HL-60/S4 (cell line): ENCODE results near the gene ZBTB45.

Experiments used
- in situ Hi-C: fragments of 300-500 bp; cut with MboI; formaldehyde crosslinking; loops from 2 replicates; pipeline ENCODE4 v1.14.3; 2022; ENCODE audit warnings: low sequenced_read_pairs

Gene ZBTB45

GRCh38 chr19:58555369-58555885 lies 35.8 kb upstream of the ZBTB45 start:
- in situ Hi-C loops, result no loop called here

DNA sequence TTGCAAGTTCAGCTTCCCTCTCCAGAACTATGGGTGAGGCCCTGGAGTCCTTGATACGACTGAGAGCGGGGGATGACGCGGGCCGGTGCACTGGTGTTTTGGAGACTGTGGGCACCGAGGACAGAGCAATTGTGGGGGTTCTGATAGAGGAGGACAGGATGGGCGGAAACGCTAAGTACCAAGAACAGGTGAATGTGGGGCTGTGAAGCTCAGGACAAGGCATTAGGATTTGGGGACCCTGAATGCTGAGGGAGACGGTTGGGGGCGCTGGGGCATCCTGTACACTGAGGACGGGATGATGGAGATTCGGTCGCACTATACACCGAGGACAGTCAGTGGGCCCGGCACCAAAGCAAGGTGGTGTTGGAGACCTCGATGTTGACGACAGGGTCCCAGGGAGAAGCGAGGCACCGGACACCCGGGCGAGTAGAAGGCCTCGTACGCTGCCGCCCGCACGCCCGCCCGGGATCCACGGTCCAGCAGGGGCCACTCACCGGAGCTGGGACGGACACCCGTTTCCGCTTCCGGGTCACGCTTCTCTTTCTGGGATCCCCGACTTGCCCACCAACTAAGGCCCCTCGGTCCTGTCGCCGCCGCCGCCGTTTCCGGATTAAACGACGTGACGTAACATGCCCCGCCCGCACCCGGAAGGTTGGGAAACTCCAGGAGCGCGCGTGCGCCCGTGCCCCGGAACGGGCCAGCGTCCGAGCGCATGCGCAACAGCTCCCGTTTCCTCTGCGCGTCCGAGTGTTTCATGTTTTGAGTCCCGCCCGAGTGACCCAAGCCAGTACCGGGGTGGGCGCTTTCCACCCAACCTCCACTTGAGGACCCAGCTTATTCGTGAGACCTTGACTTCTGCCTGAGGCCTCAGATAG lies 35.1 kb upstream of the ZBTB45 start, which contains the start of gene CHMP2A:
TSS of gene CHMP2A (minus strand) at position 612 of the 875 bp plus-strand sequence. CDS start 893 bp downstream, outside the sequence.
- in situ Hi-C loops, result no loop called here

GRCh38 chr19:58553799-58554493 lies 34.3 kb upstream of the ZBTB45 start:
- in situ Hi-C loops, result no loop called here

- in situ Hi-C loops, result no loop called here
Observed at GRCh38 chr19:58552655-58553054, 33.0 kb upstream of the ZBTB45 start.

DNA sequence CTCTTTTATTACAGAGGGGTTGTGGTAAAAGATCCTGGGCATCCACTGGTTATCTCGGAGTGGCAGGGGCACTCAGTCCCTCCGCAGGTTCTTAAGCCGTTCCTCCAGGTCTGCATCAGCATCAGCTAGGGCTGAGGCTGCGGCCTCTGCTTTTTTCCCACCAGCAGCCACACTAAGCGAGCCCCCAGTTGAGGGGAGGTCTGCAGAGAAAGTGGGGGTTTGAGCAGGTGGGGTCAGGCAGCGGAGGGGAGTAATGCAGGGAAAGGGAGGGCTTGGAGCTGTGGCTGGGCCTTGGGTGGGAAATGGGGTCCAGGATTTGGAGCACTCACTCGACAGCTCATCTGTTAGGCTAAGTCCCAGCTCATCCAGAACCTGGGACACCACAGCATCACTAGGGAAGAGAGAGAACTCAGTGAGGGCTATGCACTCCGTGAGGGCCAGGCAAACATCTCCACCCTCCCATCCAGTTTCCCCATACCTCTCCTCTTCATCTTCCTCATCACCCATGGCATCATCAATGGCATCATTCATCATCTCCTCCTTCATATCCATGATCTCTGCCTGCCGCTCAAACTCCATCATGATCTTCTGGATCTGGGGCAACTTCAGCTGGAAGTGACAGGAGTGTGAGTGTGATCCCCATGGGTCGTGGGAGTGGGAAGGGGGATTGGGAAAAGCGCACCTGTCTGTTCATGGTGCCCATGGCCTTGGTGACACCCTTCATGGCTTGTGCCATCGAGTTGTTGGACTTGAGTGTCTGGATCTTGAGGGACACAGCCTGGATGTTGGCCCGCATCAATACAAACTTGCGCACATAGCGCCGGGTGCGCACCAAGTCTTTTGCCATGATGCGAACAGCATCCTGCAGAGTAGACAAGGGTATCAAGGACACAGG lies 32.2 kb upstream of the ZBTB45 start:
- in situ Hi-C loops, result no loop called here

DNA sequence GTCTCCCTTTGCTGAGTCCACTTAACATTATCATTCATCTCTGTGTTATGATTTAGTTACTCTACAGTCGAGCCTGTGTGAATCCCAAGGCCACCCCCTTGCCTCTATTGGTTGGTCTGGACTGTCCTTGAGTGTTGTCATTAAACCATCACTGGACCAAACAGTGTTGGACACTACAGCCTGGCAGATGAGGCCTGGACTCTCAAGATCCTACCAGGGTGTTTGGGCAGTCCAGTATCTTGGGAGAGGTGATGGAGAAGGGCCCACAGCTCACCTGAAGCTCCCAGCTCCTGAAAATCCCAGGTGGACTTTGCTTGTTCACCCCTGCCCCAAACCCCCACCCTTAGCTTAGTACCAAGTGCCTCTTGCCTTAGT lies 31.5 kb upstream of the ZBTB45 start:
- in situ Hi-C loops, result no loop called here

- in situ Hi-C loops, result no loop called here
Observed at GRCh38 chr19:58550362-58551122, 30.9 kb upstream of the ZBTB45 start.

DNA sequence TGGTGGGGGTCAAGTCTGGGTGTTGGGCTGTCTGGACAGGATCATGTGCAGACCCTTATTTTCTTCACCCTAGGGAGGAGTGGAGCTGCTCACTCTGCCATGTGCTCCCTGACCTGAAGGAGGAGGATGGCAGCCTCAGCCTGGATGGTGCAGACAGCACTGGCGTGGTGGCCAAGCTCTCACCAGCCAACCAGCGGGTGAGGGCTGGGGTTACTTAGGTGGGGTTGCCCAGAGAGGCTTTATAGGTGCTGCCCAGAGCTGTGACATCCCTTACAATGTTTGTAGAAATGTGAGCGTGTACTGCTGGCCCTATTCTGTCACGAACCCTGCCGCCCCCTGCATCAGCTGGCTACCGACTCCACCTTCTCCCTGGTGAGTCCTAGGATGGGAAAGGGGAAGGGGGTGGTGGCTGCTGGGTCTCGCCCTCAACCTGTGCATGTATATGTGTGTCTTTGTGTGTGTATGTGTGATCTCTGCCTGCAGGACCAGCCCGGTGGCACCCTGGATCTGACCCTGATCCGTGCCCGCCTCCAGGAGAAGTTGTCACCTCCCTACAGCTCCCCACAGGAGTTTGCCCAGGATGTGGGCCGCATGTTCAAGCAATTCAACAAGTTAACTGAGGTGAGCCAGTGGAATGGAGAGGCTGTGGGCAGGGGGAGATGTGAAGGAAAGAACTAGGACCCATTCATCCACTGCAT lies 30.2 kb upstream of the ZBTB45 start:
- in situ Hi-C loops, result no loop called here

DNA sequence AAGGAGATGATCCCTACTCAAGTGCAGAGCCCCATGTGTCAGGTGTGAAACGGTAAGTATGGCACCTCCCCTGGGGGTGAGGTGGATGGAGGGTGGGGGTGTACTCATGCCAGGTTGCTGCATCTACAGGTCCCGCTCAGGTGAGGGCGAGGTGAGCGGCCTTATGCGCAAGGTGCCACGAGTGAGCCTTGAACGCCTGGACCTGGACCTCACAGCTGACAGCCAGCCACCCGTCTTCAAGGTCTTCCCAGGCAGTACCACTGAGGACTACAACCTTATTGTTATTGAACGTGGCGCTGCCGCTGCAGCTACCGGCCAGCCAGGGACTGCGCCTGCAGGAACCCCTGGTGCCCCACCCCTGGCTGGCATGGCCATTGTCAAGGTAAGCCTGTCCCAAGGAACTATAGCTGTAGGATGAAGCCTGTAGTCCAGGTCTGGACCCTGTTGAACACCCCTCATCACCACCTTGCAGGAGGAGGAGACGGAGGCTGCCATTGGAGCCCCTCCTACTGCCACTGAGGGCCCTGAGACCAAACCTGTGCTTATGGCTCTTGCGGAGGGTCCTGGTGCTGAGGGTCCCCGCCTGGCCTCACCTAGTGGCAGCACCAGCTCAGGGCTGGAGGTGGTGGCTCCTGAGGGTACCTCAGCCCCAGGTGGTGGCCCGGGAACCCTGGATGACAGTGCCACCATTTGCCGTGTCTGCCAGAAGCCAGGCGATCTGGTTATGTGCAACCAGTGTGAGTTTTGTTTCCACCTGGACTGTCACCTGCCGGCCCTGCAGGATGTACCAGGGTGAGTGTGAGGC lies 29.5 kb upstream of the ZBTB45 start:
- in situ Hi-C loops, result no loop called here

- in situ Hi-C loops, result no loop called here
Observed at GRCh38 chr19:58547323-58548312, 28.0 kb upstream of the ZBTB45 start.

DNA sequence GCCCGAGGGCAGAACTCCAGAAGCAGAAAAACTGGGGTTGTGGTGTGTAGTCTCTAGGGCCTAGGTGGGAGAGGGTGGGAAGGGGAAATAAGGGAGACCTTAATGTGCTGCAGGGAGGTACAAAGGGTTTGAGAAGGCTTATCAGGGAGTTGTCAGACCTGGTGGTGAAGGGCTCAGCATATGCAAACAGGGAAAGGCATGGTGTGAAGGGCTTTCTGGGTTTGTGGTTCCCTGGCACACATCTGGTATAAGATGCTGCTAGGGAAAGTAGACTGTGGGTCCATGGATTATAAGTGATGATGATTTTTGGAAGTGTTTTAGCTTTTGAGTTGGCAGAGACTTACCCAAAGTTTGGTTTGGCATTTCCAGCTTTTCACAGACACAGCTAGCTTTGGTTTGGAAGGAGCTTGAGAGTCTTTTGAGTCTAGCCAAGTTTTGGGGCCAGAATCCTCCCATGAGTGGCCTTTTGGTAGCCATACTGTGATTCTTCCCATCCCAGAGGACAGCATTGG lies 26.5 kb upstream of the ZBTB45 start:
- in situ Hi-C loops, result no loop called here

GRCh38 chr19:58545286-58546018 lies 25.8 kb upstream of the ZBTB45 start:
- in situ Hi-C loops, result no loop called here

GRCh38 chr19:58544591-58545285 lies 25.1 kb upstream of the ZBTB45 start:
- in situ Hi-C loops, result no loop called here

GRCh38 chr19:58543826-58544590 lies 24.4 kb upstream of the ZBTB45 start, which contains the start of gene TRIM28:
Gene TRIM28 (plus strand): TSS chr19:58544064. CDS start chr19:58544758, 694 bp downstream.
- in situ Hi-C loops, result no loop called here
